HepG2 (cell line): ENCODE measurements around the gene BMPER. TPM values are rescaled to one million over a fixed set of nuclear protein-coding genes. Genes with fewer than 3 reads are reported as not detected.

ENCODE experiments used
- ATAC-seq: fragments of 200-7000 bp; cut with Tn5 transposase; 3 replicates; pipeline ENCODE4 v1.9.1; 2020; ENCODE audit warnings: mild to moderate bottlenecking, moderate library complexity
- BruUV-seq: library from RNA; stranded (reverse); fragments of 400-500 nt; replicated peaks from 2 replicates; lab custom pipeline; 2021; lab: Mats Ljungman, UMichigan
- CTCF ChIA-PET: fragments of 300-600 bp; formaldehyde crosslinking; extraction: SDS; loops from one replicate; lab custom pipeline; 2021; ENCODE audit warnings: low total read pairs, inconsistent platforms, low intra/inter-chr PET ratio; lab: Yijun Ruan, JAX
- POLR2A ChIA-PET: fragments of 350-600 bp; sonication (Branson Sonifier 250); formaldehyde crosslinking; loops from one replicate; lab custom pipeline; 2020; ENCODE audit warnings: antibody characterized with exemption, inconsistent platforms; lab: Yijun Ruan, JAX
- DNase-seq: peaks from one replicate; pipeline ENCODE4 v3.0.0-alpha.2; 2015; ENCODE audit warnings: low spot score
- FAIRE-seq: peaks from 3 replicates; lab custom pipeline; 2011; peaks lifted over from hg19 to GRCh38; lab: Jason Lieb, UNC
- H2AFZ ChIP-seq: one replicate; pipeline ENCODE4 v1.6.1; 2011; ENCODE audit warnings: low read length, inconsistent platforms
- H3K27ac ChIP-seq: fragments of 300-600 bp; 3 replicates; pipeline ENCODE4 v1.8.0; 2011; ENCODE audit warnings: mixed run types, mild to moderate bottlenecking, mixed read lengths, low read length, inconsistent platforms; ENCODE audit not compliant: insufficient read depth; ENCODE audit errors: extremely low read length
- H3K27me3 ChIP-seq, 2 experiments: fragments of 200-600 bp in 1 of 2; 2 replicates in 1 of 2; 3 replicates in 1 of 2; pipeline versions ENCODE4 v1.6.0 to v1.8.0; 2011; ENCODE audit warnings: low read length in 2 of 2, mild to moderate bottlenecking in 2 of 2, moderate library complexity in 2 of 2, inconsistent platforms in 1 of 2; ENCODE audit not compliant: insufficient read depth in 2 of 2, control insufficient read depth in 1 of 2
- H3K36me3 ChIP-seq, 2 experiments: fragments of 200-600 bp in 1 of 2; replicated peaks in 1 of 2; 2 replicates in 1 of 2; 3 replicates in 1 of 2; pipeline versions ENCODE4 v1.5.1 to v1.8.0; 2011; ENCODE audit warnings: low read length in 2 of 2, inconsistent platforms in 1 of 2; ENCODE audit not compliant: insufficient read depth in 2 of 2, control insufficient read depth in 1 of 2
- H3K4me1 ChIP-seq: 2 replicates; pipeline ENCODE4 v1.5.1; 2012; ENCODE audit warnings: low read length, inconsistent platforms; ENCODE audit not compliant: insufficient read depth
- H3K4me2 ChIP-seq: 2 replicates; pipeline ENCODE4 v1.6.0; 2011; ENCODE audit warnings: low read depth, low read length, inconsistent platforms
- H3K4me3 ChIP-seq, 3 experiments: fragments of 200-600 bp in 1 of 3; sonication (generic), shearing (Covaris generic) in 1 of 3; replicated peaks in 1 of 3; 2 replicates each; pipeline ENCODE4 v1.5.1; 2011 to 2016; ENCODE audit warnings: low read length in 3 of 3, inconsistent platforms in 2 of 3, low read depth in 2 of 3, mild to moderate bottlenecking in 2 of 3, control low read depth in 1 of 3, mixed read lengths in 1 of 3; ENCODE audit not compliant: insufficient read depth in 1 of 3
- H3K79me2 ChIP-seq: one replicate; pipeline ENCODE4 v1.6.1; 2011; ENCODE audit warnings: low read length, inconsistent platforms; ENCODE audit not compliant: insufficient read depth
- H3K9ac ChIP-seq: 2 replicates; pipeline ENCODE4 v1.6.0; 2011; ENCODE audit warnings: mild to moderate bottlenecking, low read depth, low read length, inconsistent platforms; ENCODE audit not compliant: insufficient read depth
- H3K9me3 ChIP-seq: 2 replicates; pipeline ENCODE4 v1.5.1; 2012; ENCODE audit warnings: mild to moderate bottlenecking, low read length
- H4K20me1 ChIP-seq: 2 replicates; pipeline ENCODE4 v1.6.0; 2011; ENCODE audit warnings: inconsistent platforms, mild to moderate bottlenecking, low read length, moderate library complexity; ENCODE audit not compliant: insufficient read depth
- ADNP ChIP-seq: sonication (generic); formaldehyde crosslinking; IDR thresholded peaks from 2 replicates; pipeline ENCODE4 v1.4.0; 2020; ENCODE audit warnings: missing genetic modification reagents
- CBFB ChIP-seq: sonication (generic); formaldehyde crosslinking; IDR thresholded peaks from 2 replicates; pipeline ENCODE4 v1.4.0; 2020; ENCODE audit warnings: missing genetic modification reagents
- PPARG ChIP-seq: conservative IDR thresholded peaks from 2 replicates; pipeline ENCODE4 v1.6.1; 2016; ENCODE audit warnings: missing biosample characterization, missing genetic modification reagents
- THAP11 ChIP-seq: IDR thresholded peaks from 2 replicates; pipeline ENCODE4 v1.6.1; 2016; ENCODE audit warnings: missing biosample characterization, missing genetic modification reagents
- ZBTB8A ChIP-seq: sonication (generic); formaldehyde crosslinking; IDR thresholded peaks from 2 replicates; pipeline ENCODE4 v1.4.0; 2020; ENCODE audit warnings: mild to moderate bottlenecking, low read depth, missing genetic modification reagents, borderline replicate concordance
- ZNF17 ChIP-seq: sonication (generic); formaldehyde crosslinking; IDR thresholded peaks from 2 replicates; pipeline ENCODE4 v1.5.0; 2020; ENCODE audit warnings: mild to moderate bottlenecking, missing genetic modification reagents
- ZNF329 ChIP-seq: sonication (generic); formaldehyde crosslinking; IDR thresholded peaks from 2 replicates; pipeline ENCODE4 v1.9.0; 2021; ENCODE audit warnings: low read depth, mild to moderate bottlenecking, missing genetic modification reagents
- ZNF780A ChIP-seq: sonication (generic); formaldehyde crosslinking; IDR thresholded peaks from 2 replicates; pipeline ENCODE4 v1.8.0; 2022; ENCODE audit warnings: mild to moderate bottlenecking, missing genetic modification reagents, moderate library complexity
- WGBS: methylation state at CpG from one replicate; pipeline ENCODE4 v1.1.6; 2017; ENCODE audit warnings: low lambda C conversion rate; 5-methylcytosine and 5-hydroxymethylcytosine counted together
- in situ Hi-C: cut with HindIII; loops from 2 replicates; pipeline ENCODE4 v1.10.0; 2017; ENCODE audit warnings: low pct_unique_long_range_greater_than_20kb; ENCODE audit not compliant: extremely low pct_ligation_motif_present
- intact Hi-C: fragments of 100-400 bp; cut with micrococcal nuclease; formaldehyde crosslinking; loops from one replicate; pipeline ENCODE4 v1.10.0; 2022; ENCODE audit not compliant: unreplicated experiment
- polyA plus RNA-seq, 8 experiments: library from polyadenylated mRNA; depleted of rRNA in 3 of 8; stranded (reverse) in 7 of 8; unstranded in 1 of 8; fragments of >200 nt; fragmentation: Illumina TruSeq in 4 of 8; extraction: Trizol in 4 of 8; gene quantifications; 2 replicates each; pipeline versions ENCODE4 v1.2.1 to v1.2.3, GENCODE V29; 2011 to 2016; ENCODE audit warnings: low read depth in 4 of 8, missing spikeins in 1 of 8, mixed read lengths in 1 of 8; ENCODE audit not compliant: insufficient read depth in 1 of 8
- total RNA-seq, 5 experiments: library from RNA; depleted of rRNA; stranded (reverse); fragments of >200 nt; fragmentation: Illumina TruSeq; extraction: Trizol; gene quantifications; 2 replicates each; pipeline ENCODE4 v1.2.3, GENCODE V29; 2016; ENCODE audit warnings: low read depth in 1 of 5
- TF ChIP-seq, protein P1 (sequence below): sonication (generic); formaldehyde crosslinking; IDR thresholded peaks from 2 replicates; pipeline ENCODE4 v1.9.0; 2021; ENCODE audit warnings: missing genetic modification reagents, mild to moderate bottlenecking, borderline replicate concordance
- TF ChIP-seq, protein P2 (sequence below): sonication (generic); formaldehyde crosslinking; IDR thresholded peaks from 2 replicates; pipeline ENCODE4 v1.8.0; 2022; ENCODE audit warnings: mild to moderate bottlenecking, missing genetic modification reagents, moderate library complexity
- TF ChIP-seq, protein P3 (sequence below): sonication (generic); formaldehyde crosslinking; IDR thresholded peaks from 2 replicates; pipeline ENCODE4 v1.5.0; 2020; ENCODE audit warnings: missing genetic modification reagents

The BMPER gene
- total and polyA plus RNA-seq, 2 of the 13 experiments (the other 11 are each of a cell fraction or from before 2014, with no cell fraction given), result not detected

DNA sequence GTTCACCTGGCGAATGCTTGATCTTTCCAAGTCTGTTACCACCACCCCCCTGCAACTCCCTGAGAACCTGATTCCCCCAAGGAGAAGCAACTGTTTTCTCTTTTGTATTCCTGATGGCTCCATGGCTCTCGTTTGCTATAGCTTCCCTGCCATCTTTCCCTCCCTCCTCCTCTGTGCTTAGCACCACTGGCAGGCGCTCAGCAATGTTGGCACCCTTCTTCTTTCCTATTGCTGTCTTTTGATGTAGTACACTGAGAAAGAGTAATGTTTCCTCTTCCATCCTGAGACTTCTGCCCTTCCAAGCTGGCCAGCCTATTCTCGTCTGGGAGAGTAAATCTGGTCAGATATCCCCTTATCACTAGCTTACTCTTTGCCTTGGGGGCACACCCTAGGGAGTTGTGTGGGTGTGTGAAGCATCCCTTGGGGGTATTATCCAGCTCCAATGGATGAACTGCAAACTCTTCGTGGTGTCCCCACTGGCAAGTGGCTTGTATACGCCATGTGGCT, 74.0 kb downstream of the BMPER start:
- Histone ChIP-seq H3K27ac (no peak overlapping the region), H3K9me3 (no peaks in the 10 kb centered on the region), H3K27me3 (no peaks in the 10 kb centered on the region)
- DNase-seq, result no peak
- CTCF ChIA-PET, result no interaction called here
- WGBS, result 16% methylated on average over 6 of the region's 6 CpGs
- in situ Hi-C loops, result no loop called here
- TF ChIP-seq ZNF780A (no peak), ZNF17 (CRISPR knock-in tag) (no peak), ZNF329 (CRISPR knock-in tag) (no peak), PPARG (CRISPR knock-in tag) (no peak), THAP11 (no peak), ZBTB8A (CRISPR knock-in tag) (no peak), CBFB (CRISPR knock-in tag) (no peak), ADNP (CRISPR knock-in tag) (no peak)
- TF ChIP-seq, protein P1, sequence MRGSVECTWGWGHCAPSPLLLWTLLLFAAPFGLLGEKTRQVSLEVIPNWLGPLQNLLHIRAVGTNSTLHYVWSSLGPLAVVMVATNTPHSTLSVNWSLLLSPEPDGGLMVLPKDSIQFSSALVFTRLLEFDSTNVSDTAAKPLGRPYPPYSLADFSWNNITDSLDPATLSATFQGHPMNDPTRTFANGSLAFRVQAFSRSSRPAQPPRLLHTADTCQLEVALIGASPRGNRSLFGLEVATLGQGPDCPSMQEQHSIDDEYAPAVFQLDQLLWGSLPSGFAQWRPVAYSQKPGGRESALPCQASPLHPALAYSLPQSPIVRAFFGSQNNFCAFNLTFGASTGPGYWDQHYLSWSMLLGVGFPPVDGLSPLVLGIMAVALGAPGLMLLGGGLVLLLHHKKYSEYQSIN (CRISPR knock-in tag), result no peak
- TF ChIP-seq, protein P2, sequence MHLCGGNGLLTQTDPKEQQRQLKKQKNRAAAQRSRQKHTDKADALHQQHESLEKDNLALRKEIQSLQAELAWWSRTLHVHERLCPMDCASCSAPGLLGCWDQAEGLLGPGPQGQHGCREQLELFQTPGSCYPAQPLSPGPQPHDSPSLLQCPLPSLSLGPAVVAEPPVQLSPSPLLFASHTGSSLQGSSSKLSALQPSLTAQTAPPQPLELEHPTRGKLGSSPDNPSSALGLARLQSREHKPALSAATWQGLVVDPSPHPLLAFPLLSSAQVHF (CRISPR knock-in tag), result no peak
- TF ChIP-seq, protein P3, sequence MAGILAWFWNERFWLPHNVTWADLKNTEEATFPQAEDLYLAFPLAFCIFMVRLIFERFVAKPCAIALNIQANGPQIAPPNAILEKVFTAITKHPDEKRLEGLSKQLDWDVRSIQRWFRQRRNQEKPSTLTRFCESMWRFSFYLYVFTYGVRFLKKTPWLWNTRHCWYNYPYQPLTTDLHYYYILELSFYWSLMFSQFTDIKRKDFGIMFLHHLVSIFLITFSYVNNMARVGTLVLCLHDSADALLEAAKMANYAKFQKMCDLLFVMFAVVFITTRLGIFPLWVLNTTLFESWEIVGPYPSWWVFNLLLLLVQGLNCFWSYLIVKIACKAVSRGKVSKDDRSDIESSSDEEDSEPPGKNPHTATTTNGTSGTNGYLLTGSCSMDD (CRISPR knock-in tag), result no peak
- TF ChIP-seq, all 625 proteins: peak for 0
- no peaks in the 10 kb centered on the region for H3K4me1 ChIP-seq
- H2AFZ ChIP-seq, result no peak overlapping the region
- FAIRE-seq (no peak), ATAC-seq (no peak)
- H3K36me3 ChIP-seq, result no peaks in the 10 kb centered on the region
- H3K79me2 ChIP-seq, result no peaks in the 10 kb centered on the region
- no peaks in the 10 kb centered on the region for H4K20me1 ChIP-seq
- no TSS peak for BruUV-seq
- H3K9ac ChIP-seq, result no peak overlapping the region
- no peak overlapping the region for H3K4me2 ChIP-seq
- H3K4me3 ChIP-seq, result no peak overlapping the region
- intact Hi-C loops, result no loop called here
- POLR2A ChIA-PET, result no interaction called here
